NCI-H146 treated with DMSO at 0.1 percent for 48 hours (cell line): ENCODE measurements around the gene C2CD2.

Experiments
- DNase-seq: peaks from one replicate; lab custom pipeline; 2025; ENCODE audit not compliant: unreplicated experiment; lab: John Stamatoyannopoulos, UW

C2CD2 gene

GRCh38 chr21:41914965-41915364, 38.9 kb downstream of the C2CD2 start:
- DNase-seq, result no peak

DNA sequence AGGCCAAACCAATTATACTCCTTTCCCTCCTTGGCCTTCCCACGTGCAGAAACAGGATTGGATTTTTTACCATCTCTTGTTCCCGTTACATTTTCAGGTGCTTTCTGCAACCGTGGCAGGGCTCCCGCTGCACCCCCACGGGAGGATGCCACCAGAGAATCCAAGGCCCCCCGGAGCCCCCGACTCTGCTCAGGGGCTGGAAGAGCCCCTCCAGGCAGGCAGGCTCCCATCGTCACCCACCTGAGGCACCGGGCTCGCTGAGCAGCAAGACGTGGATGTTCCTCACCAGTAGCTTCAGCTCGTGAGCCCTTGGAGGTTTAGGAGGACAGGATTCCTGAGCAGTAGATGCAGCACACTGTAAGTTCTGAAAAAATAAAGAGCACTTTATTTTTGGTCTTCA, 39.5 kb downstream of the C2CD2 start:
- no peak for DNase-seq

- no peak for DNase-seq
Observed at GRCh38 chr21:41913230-41913629, 40.6 kb downstream of the C2CD2 start.

DNA sequence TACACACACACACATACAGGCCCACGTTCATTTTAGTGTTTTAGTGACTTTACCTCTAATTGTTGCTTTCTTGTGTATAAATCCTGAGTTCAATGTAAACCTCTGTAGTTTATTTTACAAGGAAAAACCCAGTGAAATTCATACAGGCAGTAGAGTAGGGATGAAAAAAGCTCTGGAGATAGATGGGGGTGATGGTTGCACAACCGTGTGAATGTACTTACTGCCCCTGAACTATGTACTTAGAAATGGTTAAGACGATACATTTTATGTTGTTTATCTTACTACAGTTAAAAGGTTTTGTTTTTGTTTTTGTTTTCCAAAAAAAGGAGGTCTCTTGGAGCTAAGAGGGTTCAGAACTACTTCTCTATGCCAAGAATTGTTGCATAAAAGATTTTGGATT, 45.0 kb downstream of the C2CD2 start:
- no peak for DNase-seq

GRCh38 chr21:41907496-41908258, 46.1 kb downstream of the C2CD2 start:
- no peak for DNase-seq

DNA sequence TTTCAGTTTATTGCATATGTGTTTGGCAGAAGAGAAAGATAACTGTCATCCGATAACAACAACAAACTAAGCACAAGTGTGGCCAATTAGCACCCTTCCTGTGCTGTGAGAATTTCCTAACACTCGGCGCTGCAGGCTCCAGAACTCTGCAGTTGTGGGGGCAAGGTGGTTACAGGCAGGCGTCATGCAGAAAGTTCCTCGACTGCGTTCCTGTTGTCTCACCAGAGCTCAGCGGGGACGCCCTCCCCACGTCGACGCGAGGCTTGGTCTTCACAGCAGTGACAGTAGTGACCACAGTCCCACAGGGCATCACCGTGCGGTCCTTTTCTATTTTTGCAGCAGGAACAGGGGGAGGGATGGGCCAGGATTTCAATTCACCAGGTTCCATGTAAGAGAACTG, 47.0 kb downstream of the C2CD2 start:
- DNase-seq, result no peak

GRCh38 chr21:41903559-41904351, 50.1 kb downstream of the C2CD2 start:
- no peak for DNase-seq

GRCh38 chr21:41902946-41903345, 50.9 kb downstream of the C2CD2 start:
- no peak for DNase-seq

DNA sequence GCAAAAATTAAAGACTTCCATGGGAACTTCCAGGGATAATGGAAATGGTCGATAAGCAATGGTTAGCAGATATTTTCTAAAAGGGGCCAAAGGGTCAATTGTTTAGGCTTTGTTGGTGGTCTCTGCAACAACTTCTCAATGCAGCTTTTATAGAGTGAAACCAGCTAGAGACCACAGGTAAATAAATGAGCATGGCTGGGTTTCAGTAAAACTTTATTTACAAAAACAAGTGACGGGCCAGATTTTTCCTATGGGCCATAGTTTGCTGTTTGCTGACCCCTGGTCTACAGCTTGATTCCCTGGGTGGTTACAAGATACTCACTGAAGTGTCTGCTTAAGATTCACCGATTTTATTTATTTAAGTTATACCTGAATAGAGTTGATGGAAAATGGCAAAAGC, 52.0 kb downstream of the C2CD2 start:
- no peak for DNase-seq

DNA sequence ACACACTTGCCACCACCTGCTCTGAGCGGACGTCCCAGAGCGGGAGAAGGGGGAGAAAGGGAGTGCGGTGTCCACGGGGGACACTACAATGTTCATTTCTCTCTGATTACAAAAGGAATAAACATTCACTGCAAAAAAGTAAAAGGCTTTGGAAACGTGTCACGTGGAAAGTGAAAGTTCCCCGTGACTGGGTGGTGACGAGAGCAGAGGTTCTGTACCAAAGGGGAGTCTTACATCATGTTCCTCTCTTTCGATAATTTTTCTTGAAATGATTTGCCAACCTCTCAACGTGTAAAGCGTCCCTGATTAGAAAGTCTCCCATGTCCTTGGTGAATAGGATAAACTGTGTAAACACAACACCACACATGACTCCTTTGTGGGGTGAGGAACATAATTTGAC, 52.7 kb downstream of the C2CD2 start:
- no peak for DNase-seq

GRCh38 chr21:41900401-41900800, 53.4 kb downstream of the C2CD2 start:
- no peak for DNase-seq

DNA sequence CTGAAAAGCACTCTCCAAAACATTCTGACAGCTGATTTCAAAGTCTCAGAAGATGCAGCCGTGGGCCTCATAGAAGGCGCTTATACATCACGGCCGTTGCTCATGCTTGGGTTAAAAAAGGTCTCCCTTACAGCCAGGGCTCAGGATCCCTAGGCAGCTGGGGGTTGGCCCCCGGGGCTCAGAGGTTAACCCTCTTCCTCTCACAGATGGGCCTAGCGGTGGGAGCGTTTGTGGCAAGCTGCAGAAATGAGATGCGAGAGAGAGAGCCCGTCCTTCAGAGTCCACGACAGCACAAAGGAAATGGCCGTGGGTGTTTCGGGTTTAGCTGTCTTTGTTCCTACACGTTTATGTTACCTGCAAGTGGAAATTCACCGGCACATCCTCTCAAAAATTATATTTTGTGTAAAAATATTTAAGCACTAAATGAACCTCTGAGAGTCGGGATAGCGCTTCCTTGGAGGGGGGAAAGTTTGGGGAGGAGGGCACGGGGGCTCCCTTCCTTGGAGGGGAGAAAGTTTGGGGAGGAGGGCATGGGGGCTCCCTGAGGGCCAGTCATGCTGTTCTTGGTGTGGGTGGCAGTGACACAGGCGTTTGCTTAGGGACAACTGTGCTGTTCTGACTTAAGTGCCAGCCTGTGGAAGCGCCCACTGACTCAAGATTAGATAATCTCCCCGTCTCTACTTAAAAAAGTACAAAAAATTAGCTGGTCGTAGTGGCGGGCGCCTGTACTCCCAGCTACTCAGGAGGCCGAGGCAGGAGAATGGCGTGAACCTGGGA, 54.2 kb downstream of the C2CD2 start:
- DNase-seq, result no peak

- no peak for DNase-seq
Observed at GRCh38 chr21:41898998-41899397, 54.8 kb downstream of the C2CD2 start.

GRCh38 chr21:41897700-41898099, 56.1 kb downstream of the C2CD2 start:
- DNase-seq, result no peak

DNA sequence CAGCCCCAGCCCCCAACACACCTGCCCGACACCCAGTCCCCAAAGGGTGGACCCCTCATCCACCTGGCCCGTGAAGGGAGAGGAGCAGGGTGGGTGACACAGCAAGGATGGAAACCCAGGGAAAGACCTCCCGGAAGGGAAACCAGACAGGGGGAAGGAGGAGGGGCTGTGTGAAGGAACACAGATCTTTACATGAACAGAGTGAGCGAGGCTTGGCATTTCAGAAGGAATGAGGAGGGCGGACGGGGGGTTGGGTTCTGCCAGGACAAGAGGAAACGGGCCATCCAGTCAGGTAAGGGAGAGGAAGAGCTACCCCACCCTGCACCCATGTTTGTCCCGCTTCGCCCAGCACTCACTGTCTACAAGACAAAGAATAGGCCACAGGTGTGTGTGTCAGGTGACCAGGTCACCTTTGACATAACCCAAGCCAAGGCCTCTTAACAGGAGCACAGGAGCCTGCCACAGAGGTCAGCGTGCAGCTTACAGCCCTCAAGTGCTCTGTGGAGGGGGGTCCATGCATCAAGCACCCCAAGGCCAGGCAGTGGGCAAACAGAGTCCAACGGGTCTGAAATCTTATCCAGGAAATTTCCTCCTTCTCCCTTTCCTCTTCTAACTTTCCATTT, 56.7 kb downstream of the C2CD2 start:
- no peak for DNase-seq

- no peak for DNase-seq
Observed at GRCh38 chr21:41895643-41896493, 58.0 kb downstream of the C2CD2 start.

GRCh38 chr21:41894922-41895557, 58.8 kb downstream of the C2CD2 start:
- DNase-seq, result no peak

DNA sequence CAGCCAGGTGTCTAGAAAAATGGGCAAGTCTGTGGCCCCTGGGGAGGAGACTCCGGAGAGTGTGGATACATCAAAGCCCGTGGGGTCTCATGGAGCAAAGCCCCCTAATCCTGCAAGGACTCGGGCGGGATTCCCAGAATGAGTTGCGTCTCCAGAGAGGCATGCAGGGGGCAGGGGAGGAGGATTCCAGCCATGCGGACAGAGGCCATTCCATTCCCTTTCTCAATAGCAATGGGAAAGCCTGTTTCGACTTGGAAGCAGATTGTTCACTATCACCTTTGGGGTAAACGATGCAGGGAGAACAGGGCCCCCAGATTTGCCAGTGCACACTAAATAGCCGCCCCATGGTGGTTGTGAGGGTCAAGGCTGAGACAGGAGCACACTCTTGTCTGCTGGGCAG, 59.3 kb downstream of the C2CD2 start:
- no peak for DNase-seq

DNA sequence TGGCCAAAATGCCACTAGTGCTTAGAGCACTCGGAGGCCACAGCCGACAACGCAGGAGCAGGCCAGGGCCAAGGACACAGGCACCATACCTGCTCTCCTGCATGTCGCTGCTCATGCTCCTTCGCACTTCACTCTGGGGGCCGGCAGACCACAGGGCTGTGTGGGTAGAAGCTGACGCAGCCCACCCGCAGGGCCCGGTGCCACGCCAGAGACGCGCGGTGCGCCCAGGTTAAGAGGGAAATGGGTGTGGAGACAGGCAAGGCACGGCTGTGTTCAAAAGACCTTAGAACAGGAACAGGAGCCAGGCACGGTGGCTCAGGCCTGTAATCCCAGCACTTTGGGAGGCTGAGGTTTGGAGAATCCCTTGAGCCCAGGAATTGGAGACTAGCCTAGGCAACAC, 61.1 kb downstream of the C2CD2 start:
- DNase-seq, result no peak

- no peak for DNase-seq
Observed at GRCh38 chr21:41891132-41891531, 62.7 kb downstream of the C2CD2 start.
